Cardiac fibroblast (primary cell): ENCODE data around the gene SYT8.

ENCODE experiments used
- DNase-seq, 2 donors: peaks; one replicate each; pipeline versions ENCODE4 v3.0.0 to v3.0.0-alpha.2; 2010; ENCODE audit warnings: low read depth in 2 of 2
- H3K4me3 ChIP-seq, 2 donors: replicated peaks in 1 of 2; 1 replicate in 1 of 2; 2 replicates in 1 of 2; pipeline ENCODE4 v1.5.1; 2011; ENCODE audit warnings: low read depth in 2 of 2, low read length in 2 of 2, mild to moderate bottlenecking in 2 of 2, moderate library complexity in 1 of 2
- CTCF ChIP-seq: IDR thresholded peaks from one replicate; pipeline ENCODE4 v1.5.1; 2011; ENCODE audit warnings: low read depth, mild to moderate bottlenecking, low read length, inconsistent platforms

The SYT8 gene

GRCh38 chr11:1845095-1845429, 10.3 kb downstream of the SYT8 start:
- H3K4me3 ChIP-seq = no peak overlapping the region
- DNase-seq = no peak
- TF ChIP-seq CTCF = no peak

GRCh38 chr11:1845561-1846452, 11.0 kb downstream of the SYT8 start:
- DNase-seq = no peak
- no peak overlapping the region for H3K4me3 ChIP-seq

GRCh38 chr11:1846453-1846932, 11.7 kb downstream of the SYT8 start:
- TF ChIP-seq CTCF = no peak
- no peak overlapping the region for H3K4me3 ChIP-seq
- no peak for DNase-seq

More at GRCh38 chr11:1845561-1846452, 11.0 kb downstream of the SYT8 start:
- TF ChIP-seq CTCF = no peak

GRCh38 chr11:1847006-1847735, 12.4 kb downstream of the SYT8 start:
- DNase-seq = no peak
- no peak for TF ChIP-seq CTCF
- H3K4me3 ChIP-seq = no peak overlapping the region

- H3K4me3 ChIP-seq = no peak overlapping the region
- no peak for TF ChIP-seq CTCF
- DNase-seq = peak in 1 of 2 donors; percentile 44
Measured at GRCh38 chr11:1847926-1848639, 13.3 kb downstream of the SYT8 start.

- DNase-seq = no peak
- no peak overlapping the region for H3K4me3 ChIP-seq
- TF ChIP-seq CTCF = no peak
Measured at GRCh38 chr11:1848640-1849430, 14.0 kb downstream of the SYT8 start.
